MCF 10A (cell line): ENCODE results near the gene TMX1. TPM values are rescaled to one million over a fixed set of nuclear protein-coding genes. Genes with fewer than 3 reads are reported as not detected.

Experiments used
- BruUV-seq: library from RNA; stranded (reverse); fragments of 400-500 nt; replicated peaks from 2 replicates; lab custom pipeline; 2021; lab: Mats Ljungman, UMichigan
- CTCF ChIA-PET: fragments of 300-600 bp; sonication (Branson Sonifier 250); formaldehyde crosslinking; extraction: SDS; loops from one replicate; lab custom pipeline; 2021; ENCODE audit warnings: antibody characterized with exemption, inconsistent platforms; lab: Yijun Ruan, JAX
- POLR2A ChIA-PET: fragments of 300-600, 350-650 bp; sonication (Branson Sonifier 250); formaldehyde crosslinking; extraction: SDS; loops from one replicate; lab custom pipeline; 2020; ENCODE audit warnings: antibody characterized with exemption, inconsistent platforms; lab: Yijun Ruan, JAX
- DNase-seq: peaks from one replicate; pipeline ENCODE4 v3.0.0-alpha.2; 2018; ENCODE audit not compliant: unreplicated experiment
- H3K27ac Mint-ChIP-seq: one replicate; pipeline ENCODE4 v1.8.0; 2022; ENCODE audit warnings: mild to moderate bottlenecking, low read depth, mixed read lengths; ENCODE audit not compliant: unreplicated experiment
- H3K27me3 Mint-ChIP-seq: one replicate; pipeline ENCODE4 v1.8.0; 2022; ENCODE audit warnings: mixed read lengths; ENCODE audit not compliant: insufficient read depth, unreplicated experiment
- H3K36me3 Mint-ChIP-seq: one replicate; pipeline ENCODE4 v1.8.0; 2022; ENCODE audit warnings: mild to moderate bottlenecking, moderate library complexity, mixed read lengths; ENCODE audit not compliant: insufficient read depth, unreplicated experiment
- H3K4me1 Mint-ChIP-seq: one replicate; pipeline ENCODE4 v1.8.0; 2022; ENCODE audit warnings: mixed read lengths; ENCODE audit not compliant: insufficient read depth, unreplicated experiment
- H3K4me3 Mint-ChIP-seq: one replicate; pipeline ENCODE4 v1.8.0; 2022; ENCODE audit warnings: mild to moderate bottlenecking, moderate library complexity, mixed read lengths; ENCODE audit not compliant: unreplicated experiment
- H3K9me3 Mint-ChIP-seq: one replicate; pipeline ENCODE4 v1.8.0; 2022; ENCODE audit warnings: mixed read lengths; ENCODE audit not compliant: unreplicated experiment
- intact Hi-C: fragments of 100-400 bp; cut with micrococcal nuclease; formaldehyde crosslinking; loops from 2 replicates; pipeline ENCODE4 v1.14.1; 2022
- total RNA-seq: library from RNA; stranded (reverse); gene quantifications from 2 replicates; pipeline ENCODE4 v1.2.3, GENCODE V29; 2022
- TF ChIP-seq, protein P1 (sequence below): fragments of 200-600 bp; IDR thresholded peaks from one replicate; pipeline ENCODE4 v1.8.0; 2022; ENCODE audit warnings: antibody characterized with exemption, mild to moderate bottlenecking; ENCODE audit not compliant: unreplicated experiment

The TMX1 gene
- total RNA-seq, 1 experiment from 2014 or later = 35.0 TPM

DNA sequence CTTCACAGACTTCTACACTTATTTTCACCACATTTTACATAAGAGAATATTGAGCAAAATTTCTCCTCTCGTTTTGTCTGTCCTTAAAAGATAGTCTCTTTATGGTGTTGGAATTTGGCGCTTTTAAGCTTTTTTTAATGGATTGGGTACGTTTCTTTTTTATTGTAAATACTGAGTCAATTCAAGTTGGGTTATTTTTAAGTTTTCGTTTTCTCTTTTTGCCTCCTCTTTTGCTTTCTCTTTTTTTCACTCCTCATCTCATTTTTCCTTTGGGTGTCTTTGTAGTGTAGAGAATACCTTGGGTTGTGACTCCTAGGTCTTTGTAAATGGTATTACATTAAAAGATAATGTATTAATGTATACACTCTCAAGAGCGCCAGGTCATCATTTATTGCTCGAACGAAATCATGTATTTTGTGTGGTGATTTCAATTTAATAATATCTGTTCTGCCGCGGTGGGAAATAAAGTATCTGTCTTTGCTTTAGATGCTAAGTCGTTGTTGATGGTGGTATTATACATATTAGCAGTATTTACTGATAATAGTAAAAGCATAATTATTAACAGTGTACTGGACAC lies 845 bp downstream of the TMX1 start:
- TSS peak; percentile 46 for BruUV-seq
- TF ChIP-seq, protein P1, sequence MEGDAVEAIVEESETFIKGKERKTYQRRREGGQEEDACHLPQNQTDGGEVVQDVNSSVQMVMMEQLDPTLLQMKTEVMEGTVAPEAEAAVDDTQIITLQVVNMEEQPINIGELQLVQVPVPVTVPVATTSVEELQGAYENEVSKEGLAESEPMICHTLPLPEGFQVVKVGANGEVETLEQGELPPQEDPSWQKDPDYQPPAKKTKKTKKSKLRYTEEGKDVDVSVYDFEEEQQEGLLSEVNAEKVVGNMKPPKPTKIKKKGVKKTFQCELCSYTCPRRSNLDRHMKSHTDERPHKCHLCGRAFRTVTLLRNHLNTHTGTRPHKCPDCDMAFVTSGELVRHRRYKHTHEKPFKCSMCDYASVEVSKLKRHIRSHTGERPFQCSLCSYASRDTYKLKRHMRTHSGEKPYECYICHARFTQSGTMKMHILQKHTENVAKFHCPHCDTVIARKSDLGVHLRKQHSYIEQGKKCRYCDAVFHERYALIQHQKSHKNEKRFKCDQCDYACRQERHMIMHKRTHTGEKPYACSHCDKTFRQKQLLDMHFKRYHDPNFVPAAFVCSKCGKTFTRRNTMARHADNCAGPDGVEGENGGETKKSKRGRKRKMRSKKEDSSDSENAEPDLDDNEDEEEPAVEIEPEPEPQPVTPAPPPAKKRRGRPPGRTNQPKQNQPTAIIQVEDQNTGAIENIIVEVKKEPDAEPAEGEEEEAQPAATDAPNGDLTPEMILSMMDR = no peak
- DNase-seq = no peak
- POLR2A ChIA-PET = interaction anchor here (0.7 to 3.4 kb wide), 7 partner anchors 10 to 297 kb away, joined by 3 to 24 read pairs (median 6); partner anchors contain the start of gene PYGL
- Mint-ChIP-seq H3K4me3 (no peak overlapping the region), H3K4me1 (peaks cover 17% of the 10 kb centered on the region), H3K9me3 (no peaks in the 10 kb centered on the region), H3K36me3 (no peaks in the 10 kb centered on the region), H3K27ac (no peak overlapping the region), H3K27me3 (no peaks in the 10 kb centered on the region)
- intact Hi-C loops = no loop called here
- CTCF ChIA-PET = interaction anchor here (0.8 kb wide), 1 partner anchor 539 kb away, joined by 3 read pairs; no protein-coding TSS in a partner anchor

DNA sequence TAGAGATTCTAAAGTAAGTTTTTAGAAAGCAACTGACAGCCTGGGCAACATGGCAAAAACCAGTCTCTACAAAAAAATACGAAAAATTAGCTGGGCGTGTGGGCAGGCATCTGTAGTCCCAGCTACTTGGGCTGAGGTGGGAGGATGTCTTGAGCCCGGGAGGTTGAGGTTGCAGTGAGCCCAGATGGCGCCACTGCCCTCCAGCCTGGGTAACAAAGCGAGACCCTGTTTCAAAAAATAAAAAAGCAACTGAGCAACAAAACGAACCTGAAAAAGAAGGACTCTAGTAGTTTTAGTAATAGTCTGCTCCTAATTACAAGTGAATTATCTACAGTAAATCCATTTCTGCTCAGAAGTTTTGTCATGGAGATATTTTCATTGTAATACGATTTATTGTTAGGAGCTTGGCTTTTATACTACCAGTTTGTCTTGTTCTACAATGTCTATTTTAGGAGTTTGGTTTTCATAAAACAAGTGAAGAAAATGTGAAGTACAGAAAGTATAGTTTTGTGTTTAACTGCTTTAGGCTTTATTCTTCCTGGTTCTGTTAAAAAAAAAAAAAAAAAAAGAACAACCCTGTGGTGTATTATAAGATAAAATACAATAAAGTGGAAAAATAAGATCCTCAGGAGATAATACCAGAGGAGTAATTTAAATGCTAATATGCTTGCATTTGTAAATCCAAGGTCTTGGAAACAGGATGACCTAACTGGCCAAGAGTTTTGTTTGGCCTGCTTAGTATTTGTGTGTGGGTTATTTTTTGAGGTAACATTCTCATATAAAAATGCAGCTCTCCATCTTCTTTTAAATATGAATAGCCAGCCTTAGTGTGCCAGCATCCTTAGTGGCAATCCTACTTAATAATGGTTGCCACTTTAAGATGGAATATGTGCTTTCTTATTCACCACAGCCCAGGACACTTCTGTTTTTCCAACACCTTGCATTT lies 2.8 kb downstream of the TMX1 start:
- Mint-ChIP-seq H3K36me3 (peaks cover 12% of the 10 kb centered on the region), H3K27ac (no peak overlapping the region), H3K27me3 (no peaks in the 10 kb centered on the region), H3K9me3 (no peaks in the 10 kb centered on the region), H3K4me3 (peak overlapping the region; percentile 24), H3K4me1 (peaks cover 16% of the 10 kb centered on the region)
- CTCF ChIA-PET = interaction anchor here (0.7 to 1.2 kb wide), 2 partner anchors 21 to 734 kb away, joined by 3 to 5 read pairs; no protein-coding TSS in a partner anchor
- no peak for DNase-seq
- TF ChIP-seq, protein P1 = no peak
- BruUV-seq = no TSS peak
- POLR2A ChIA-PET = interaction anchor here (0.6 to 1.2 kb wide), 4 partner anchors 9 to 303 kb away, joined by 3 read pairs; no protein-coding TSS in a partner anchor
- intact Hi-C loops = no loop called here

DNA sequence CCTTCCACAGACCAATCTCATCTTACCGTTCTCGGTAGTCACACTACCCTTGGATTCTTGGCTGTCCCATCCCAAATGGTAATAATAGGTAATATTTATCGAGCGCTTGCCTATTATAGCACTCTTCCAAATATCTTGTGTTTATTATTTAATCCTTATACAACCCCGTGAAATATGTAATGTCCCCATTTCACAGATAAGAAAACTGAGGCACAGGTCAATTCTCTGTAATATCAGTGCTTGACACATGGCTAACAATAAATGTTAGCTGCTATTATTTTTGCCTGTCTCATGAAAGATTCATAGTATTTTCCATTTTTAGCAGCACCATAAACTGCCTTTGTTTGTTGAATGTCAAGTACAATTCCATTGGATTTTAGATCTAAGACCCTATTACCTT lies 4.5 kb downstream of the TMX1 start:
- DNase-seq = no peak
- Mint-ChIP-seq H3K36me3 (peaks cover 29% of the 10 kb centered on the region), H3K4me1 (peaks cover 16% of the 10 kb centered on the region), H3K27ac (no peak overlapping the region), H3K9me3 (no peaks in the 10 kb centered on the region), H3K4me3 (no peak overlapping the region), H3K27me3 (no peaks in the 10 kb centered on the region)
- intact Hi-C loops = no loop called here
- CTCF ChIA-PET = interaction anchor here (0.7 kb wide), 1 partner anchor 87 kb away, joined by 4 read pairs; no protein-coding TSS in a partner anchor
- BruUV-seq = no TSS peak
- POLR2A ChIA-PET = interaction anchor here (0.6 kb wide), 1 partner anchor 58 kb away, joined by 3 read pairs; no protein-coding TSS in a partner anchor
- TF ChIP-seq, protein P1 = no peak

DNA sequence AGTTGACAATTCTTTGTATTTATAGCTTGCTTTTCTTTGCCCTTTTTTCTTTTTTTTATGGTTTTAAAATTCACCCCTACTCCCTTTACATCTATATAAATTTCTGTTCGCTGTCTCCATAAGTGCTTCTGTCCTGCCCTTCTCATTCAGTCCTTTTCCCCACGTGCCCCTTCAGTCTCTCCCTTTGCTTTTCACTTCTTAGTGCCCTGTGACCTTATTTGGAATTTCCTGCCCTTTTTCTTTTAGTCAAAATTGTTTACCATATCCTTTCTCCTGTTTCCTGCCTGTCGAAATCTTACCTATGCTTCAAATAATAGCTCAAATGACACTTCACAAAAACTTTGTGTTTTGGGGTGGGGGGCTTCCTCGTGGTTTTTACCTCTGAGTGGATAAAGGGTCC lies 6.0 kb downstream of the TMX1 start:
- H3K27me3 Mint-ChIP-seq = no peaks in the 10 kb centered on the region
- H3K27ac Mint-ChIP-seq = no peak overlapping the region
- CTCF ChIA-PET = interaction anchor here (0.7 to 0.9 kb wide), 2 partner anchors 246 to 290 kb away, joined by 3 to 4 read pairs; no protein-coding TSS in a partner anchor
- no peak overlapping the region for H3K4me3 Mint-ChIP-seq
- intact Hi-C loops = no loop called here
- TF ChIP-seq, protein P1 = no peak
- peaks cover 16% of the 10 kb centered on the region for H3K4me1 Mint-ChIP-seq
- H3K36me3 Mint-ChIP-seq = peaks cover 42% of the 10 kb centered on the region
- no peak for DNase-seq
- no TSS peak for BruUV-seq
- no peaks in the 10 kb centered on the region for H3K9me3 Mint-ChIP-seq
- POLR2A ChIA-PET = no interaction called here
